SHP77 treated with DMSO at 0.1 percent for 48 hours (cell line): Measurements from ENCODE around the gene IL23R.

Experiments used
- DNase-seq: peaks from one replicate; lab custom pipeline; 2025; lab: John Stamatoyannopoulos, UW

IL23R gene

GRCh38 chr1:67304023-67304422, 137.8 kb downstream of the IL23R start:
- no peak for DNase-seq

GRCh38 chr1:67306547-67306946, 140.3 kb downstream of the IL23R start:
- no peak for DNase-seq

- DNase-seq, result no peak
These were observed 141.2 kb downstream of the IL23R start, which contains the start of gene IL12RB2 for GRCh38 chr1:67307251-67308060. TSS of gene IL12RB2 (plus strand) at chr1:67307873. CDS start at chr1:67320369, 12,496 bp downstream.

- DNase-seq, result no peak
These were observed 141.9 kb downstream of the IL23R start for GRCh38 chr1:67308136-67308535.
